HG02571 (cell line): ENCODE data around the gene KCNIP1.

Source experiments
- ATAC-seq: cut with Tn5 transposase; IDR thresholded peaks from one replicate; pipeline ENCODE4 v1.9.1; 2021; ENCODE audit warnings: mild to moderate bottlenecking, moderate library complexity; ENCODE audit not compliant: unreplicated experiment

KCNIP1 gene

GRCh38 chr5:170694911-170695310 is 191.1 kb downstream of the KCNIP1 start:
- ATAC-seq = no peak

GRCh38 chr5:170697031-170697430 is 193.2 kb downstream of the KCNIP1 start:
- ATAC-seq = no peak

DNA sequence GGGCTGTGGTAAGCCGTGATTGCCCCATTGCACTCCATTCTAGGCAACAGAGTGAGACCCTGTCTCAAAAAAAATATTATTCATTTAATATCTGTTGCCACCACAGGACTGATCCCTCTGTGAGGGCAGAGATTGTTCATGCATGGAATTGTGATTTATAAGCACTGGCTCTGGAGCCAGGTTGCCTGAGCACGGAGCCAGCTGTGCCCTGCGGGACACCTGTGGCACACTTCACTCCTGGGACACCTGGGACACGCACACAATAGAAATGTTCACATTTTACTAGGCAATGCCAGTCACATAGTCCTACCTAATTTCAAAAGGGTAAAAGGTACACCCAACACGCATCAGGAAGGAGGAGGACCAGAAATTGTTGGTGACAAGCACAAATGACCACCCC is 196.7 kb downstream of the KCNIP1 start:
- no peak for ATAC-seq

DNA sequence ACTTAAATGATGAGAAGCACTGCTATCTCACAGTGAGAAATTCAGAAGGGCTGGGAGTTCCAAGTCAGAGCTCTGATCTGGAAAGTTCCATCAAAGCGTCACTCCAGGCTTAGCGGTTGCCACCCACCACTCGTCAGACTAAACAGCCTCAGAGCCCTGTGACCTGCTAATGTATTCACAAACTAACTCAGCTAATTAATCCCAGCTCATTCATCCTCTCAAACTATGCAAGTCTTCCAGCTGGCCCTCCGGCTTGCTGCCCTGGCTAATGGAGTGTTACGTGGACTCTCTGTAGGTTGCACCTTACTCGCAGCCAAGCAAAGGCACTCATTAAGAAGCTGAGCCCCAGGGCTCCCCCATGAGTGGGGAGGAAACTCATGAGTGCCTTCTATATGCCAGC is 197.5 kb downstream of the KCNIP1 start:
- no peak for ATAC-seq

- no peak for ATAC-seq
These were observed 200.8 kb downstream of the KCNIP1 start for GRCh38 chr5:170704417-170705192.

DNA sequence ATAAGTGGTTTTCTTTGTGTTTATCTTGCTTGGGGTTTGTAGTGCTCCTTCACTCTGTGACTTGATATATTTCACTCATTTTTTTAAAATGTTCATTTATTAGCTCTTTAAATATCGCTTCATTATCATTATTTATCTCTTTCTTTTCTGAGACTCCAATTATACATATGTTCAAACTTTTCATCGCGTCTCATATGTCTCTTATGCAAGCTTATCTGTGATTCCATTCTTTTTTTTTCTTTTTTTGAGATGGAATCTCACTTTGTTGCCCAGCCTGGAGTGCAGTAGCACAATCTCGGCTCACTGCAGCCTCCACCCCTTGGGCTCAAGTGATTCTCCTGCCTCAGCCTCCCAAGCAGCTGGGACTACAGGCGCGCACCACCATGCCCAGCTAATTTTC is 205.8 kb downstream of the KCNIP1 start:
- ATAC-seq = no peak

DNA sequence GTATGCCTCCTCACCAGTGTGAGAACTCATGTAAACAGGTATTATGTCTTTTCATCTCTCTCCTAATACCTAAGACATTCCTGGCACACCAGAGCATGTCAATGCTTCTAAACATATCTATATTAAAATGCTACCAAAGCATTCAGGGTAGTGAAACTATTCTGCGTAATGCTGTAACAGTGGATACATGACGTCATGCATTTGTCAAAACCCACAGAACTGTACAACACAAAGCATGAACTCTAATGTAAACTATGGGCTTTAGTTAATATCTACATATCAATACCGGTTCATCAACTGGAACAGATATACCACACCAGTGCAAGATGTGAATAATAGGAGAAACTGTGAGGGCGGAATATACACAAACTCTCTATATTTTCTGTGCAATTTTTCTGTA is 207.5 kb downstream of the KCNIP1 start:
- ATAC-seq = no peak

GRCh38 chr5:170715141-170715540 is 211.3 kb downstream of the KCNIP1 start:
- no peak for ATAC-seq

GRCh38 chr5:170716396-170716795 is 212.6 kb downstream of the KCNIP1 start:
- ATAC-seq = no peak

GRCh38 chr5:170719551-170719950 is 215.7 kb downstream of the KCNIP1 start:
- no peak for ATAC-seq

GRCh38 chr5:170720179-170720578 is 216.4 kb downstream of the KCNIP1 start:
- no peak for ATAC-seq

DNA sequence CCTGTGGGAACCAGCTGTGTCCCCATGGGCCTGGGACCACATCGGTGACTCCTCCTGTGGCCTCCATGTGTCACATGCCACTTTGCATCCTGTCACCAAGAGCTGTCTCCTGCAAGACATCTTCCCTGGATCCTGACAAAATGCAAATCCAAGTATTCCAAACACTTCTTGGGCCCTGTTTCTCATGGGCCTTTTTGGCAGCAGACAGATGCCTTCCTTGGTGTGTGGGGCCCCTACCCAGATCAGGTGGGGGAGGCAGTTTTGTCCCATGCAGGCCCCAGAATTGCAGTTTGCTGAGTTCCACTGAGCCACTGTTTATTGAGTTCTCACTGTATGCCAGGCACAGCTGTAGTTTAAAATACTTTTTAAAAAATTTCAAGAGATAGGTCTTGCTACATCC is 217.2 kb downstream of the KCNIP1 start:
- no peak for ATAC-seq

- no peak for ATAC-seq
These were observed 217.9 kb downstream of the KCNIP1 start for GRCh38 chr5:170721681-170722080.

DNA sequence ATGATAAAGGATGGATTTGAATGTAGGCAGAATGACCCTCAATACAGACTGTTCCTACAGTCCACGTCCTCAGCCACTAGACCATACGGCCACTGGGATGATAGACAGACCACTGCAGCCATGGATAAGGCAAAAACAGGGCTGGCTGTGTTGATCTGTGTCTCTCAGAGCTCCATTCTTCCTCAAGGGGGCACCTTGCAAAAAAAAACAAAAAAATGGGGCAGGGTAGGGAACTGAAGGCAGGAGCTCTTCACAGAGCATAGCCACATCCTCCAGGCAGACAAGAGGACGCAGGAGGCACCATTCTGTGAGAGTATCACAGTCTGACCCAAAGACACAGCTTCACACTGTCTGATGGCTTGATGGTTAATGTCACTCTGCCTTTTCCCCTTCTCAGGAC is 218.5 kb downstream of the KCNIP1 start:
- ATAC-seq = no peak

DNA sequence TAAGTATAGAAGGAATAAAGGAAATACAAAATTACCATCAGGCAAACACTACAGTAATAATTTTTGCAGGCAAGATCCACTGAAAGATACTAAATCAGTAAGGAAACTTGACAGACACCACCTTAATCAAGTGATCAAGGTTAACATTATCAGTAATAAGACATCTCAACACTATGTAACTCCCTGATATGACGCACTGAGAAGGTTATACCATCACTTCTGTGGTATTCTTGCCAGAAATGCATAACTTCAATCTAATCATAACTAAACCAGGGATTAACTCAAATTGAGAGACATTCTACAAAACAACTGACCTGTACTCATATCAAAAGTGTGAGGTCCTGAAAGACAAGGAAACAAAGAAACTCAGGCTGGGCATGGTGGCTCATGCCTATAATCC is 227.2 kb downstream of the KCNIP1 start:
- no peak for ATAC-seq

- no peak for ATAC-seq
These were observed 228.9 kb downstream of the KCNIP1 start for GRCh38 chr5:170732685-170733084.

- no peak for ATAC-seq
These were observed 233.1 kb downstream of the KCNIP1 start for GRCh38 chr5:170736966-170737365.

DNA sequence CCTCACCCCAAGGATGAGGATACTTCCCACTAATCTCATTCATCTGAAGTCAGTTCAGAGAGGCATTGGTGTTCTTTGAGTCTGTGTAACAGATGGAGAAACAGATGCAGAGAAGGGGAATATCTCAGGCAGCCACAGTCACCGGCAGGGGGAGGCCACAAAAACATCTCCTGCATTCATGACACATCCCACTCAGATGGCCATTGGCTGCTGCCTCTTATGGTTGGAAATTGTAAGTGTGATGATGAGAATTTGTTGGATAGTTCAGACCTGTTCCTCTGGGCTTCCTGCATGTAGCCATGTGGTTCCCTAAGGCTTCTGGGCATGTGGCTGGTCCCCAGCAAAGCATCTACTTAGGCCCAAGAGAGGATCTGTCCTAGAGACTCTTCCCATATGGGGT is 233.8 kb downstream of the KCNIP1 start:
- ATAC-seq = no peak

DNA sequence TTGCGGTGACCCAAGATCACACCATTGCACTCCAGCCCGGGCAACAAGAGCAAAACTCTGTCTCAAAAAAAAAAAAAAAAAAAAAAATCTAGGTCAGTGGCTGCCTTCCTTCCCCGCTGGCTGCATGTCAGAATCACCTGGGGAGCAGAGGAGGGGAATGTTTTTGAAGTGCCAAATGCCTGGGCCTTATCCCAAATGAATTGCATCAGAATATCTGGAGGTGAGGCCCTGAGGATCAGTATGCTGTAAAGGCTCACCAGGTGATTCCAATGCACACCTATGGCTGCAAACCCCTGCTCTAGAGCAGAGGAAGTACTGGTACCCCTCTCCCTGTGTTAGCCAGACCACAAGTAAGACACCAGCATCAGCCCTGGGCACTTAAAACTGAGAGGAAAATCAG is 235.0 kb downstream of the KCNIP1 start:
- no peak for ATAC-seq

DNA sequence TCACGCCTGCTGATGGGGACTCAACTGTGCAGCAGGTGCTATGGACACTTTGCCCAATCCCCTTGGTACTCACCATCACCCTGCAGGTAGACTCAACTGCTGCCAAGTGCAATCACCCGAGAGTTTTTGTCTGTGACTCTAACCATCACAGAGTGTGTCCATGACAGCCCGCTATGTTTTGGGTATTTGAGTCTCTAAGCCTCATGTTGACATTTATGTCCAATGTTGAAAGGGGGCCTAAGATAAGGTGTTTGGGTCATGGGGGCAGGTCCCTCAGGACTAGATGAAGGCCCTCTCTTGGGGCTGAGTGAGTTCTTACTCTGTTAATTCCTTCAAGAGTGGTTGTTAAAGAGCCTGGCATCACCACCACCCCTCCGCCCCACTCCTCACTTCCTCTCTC is 235.6 kb downstream of the KCNIP1 start:
- no peak for ATAC-seq

- ATAC-seq = no peak
These were observed 236.9 kb downstream of the KCNIP1 start for GRCh38 chr5:170740551-170741205.

GRCh38 chr5:170741801-170742200 is 238.0 kb downstream of the KCNIP1 start:
- ATAC-seq = no peak

DNA sequence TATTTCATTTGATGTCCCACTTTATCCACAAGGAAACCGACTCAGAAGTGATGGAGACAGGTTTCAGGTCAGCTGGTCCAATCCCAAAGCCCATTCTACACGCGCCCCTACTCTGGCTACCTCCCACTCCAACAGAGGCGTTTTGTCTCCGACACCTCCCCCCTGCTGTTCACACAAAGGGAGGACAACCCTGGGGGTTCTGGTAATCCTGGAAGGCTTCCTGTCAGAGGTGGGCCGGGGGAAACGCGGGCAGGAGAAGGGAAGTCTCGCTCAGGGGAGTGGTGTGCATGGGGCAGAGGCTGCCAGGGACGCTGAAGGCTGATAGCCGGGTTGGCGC is 240.0 kb downstream of the KCNIP1 start:
- no peak for ATAC-seq
